G401.6 (cell line): ENCODE results near the gene SYK.

ENCODE experiments used
- FAIRE-seq: peaks from 2 replicates; lab custom pipeline; 2012; peaks lifted over from hg19 to GRCh38; lab: Jason Lieb, UNC

The SYK gene

GRCh38 chr9:90946982-90947381 is 145.4 kb downstream of the SYK start:
- FAIRE-seq = no peak
